C1 segment of cervical spinal cord (tissue), 14 donors: ENCODE data around the gene BRPF3.

Experiments used
- DNase-seq, 14 donors: peaks; one replicate each; lab custom pipeline; 2025; lab: John Stamatoyannopoulos, UW

BRPF3 gene

GRCh38 chr6:36227379-36228228, 31.1 kb downstream of the BRPF3 start:
- no peak for DNase-seq

DNA sequence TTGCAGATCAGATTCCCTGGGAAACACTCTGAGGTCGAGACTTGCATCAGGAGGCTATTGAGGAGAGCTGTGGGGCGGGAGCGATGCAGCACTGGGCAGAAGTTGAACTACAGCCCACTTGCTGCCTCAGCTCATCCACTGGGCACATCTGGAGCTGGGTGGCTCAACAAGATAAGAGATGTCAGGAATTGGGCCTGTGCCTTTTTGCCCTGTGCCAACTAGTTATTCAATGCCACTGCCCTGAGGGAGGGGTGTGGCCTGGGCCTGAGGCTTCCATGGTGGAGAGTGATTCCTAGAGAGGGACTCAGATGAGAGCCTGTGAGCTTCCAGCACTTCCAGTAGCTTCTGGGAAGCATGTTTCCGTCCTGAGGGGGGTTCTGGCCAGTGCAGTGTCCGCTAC, 32.7 kb downstream of the BRPF3 start:
- DNase-seq, result no peak

DNA sequence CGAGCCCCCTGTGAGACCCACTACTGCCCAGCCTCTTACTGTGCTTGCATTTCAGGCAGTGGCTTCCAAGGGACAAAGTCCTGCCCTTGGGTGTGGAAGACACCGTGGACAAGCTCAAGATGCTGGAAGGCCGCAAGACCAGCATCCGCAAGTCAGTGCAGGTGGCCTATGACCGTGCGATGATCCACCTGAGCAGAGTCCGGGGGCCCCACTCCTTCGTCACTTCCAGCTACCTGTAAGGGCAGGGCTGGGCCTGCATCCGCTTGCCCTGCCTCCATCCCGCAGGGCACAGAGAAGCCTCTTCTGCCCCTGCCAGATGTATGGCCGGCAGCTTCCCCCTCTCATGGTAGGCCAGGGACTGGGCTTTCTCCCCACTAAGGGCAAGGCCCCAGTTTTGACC, 33.8 kb downstream of the BRPF3 start:
- no peak for DNase-seq

DNA sequence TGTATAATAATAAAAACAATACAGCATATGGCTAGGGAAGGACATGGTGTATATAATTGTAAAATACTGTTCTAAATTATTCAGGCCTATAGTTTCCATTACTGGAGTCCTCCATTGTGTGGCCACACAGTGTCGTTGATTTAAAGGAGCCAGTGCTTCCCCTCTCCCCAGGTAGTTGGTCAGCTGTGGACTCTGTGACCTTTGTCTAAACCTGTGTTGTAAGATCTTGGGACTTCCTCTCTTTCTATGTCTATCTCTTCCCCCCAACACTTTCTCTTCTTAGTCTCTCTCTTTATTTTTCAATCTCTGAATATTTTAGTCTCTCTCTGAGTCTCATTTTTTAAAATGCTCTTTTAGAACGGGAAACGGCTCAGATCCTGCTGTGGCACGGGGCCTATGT, 35.6 kb downstream of the BRPF3 start:
- no peak for DNase-seq

DNA sequence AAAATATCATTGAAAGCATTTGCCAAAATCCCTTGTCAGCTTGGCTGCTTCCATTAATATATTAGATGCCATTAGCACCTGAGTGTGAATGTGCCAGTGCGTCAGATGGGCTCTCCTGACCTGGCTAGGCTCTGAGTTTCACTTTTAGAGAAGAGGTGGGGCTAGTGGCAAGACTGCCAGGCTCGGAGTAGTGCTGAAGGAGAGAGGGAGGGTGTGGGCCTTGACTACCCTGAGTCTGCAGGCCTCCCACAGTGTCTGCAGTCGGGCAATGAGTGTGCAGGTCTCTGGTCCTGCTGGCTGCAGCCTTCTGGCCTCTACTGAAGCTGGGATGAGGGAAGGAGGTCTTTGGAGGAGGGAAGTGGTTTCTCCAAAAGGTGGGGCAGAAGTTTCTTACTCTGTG, 38.8 kb downstream of the BRPF3 start:
- DNase-seq, result no peak

DNA sequence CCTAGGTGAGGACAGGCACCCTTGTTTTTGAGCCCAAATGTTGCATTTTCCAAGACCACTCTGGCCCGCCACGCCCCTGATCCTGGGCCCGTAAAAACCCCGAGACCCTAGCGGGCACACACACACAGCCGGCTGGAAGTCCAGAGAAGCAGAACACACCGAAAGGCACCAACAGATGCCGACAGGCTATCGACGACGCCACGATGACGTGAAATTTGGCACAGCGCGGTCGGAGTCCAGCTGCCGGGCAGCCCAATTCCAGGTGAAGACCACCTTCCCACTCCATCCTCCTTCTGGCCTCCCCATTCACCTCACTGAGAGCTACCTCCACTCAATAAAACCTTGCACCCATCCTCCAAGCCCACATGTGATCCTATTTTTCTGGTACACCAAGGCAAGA, 39.3 kb downstream of the BRPF3 start:
- no peak for DNase-seq

- no peak for DNase-seq
Measured at GRCh38 chr6:36239774-36240173, 43.2 kb downstream of the BRPF3 start.

- DNase-seq, result no peak
Measured at GRCh38 chr6:36241728-36242127, 45.2 kb downstream of the BRPF3 start.

- no peak for DNase-seq
Measured at GRCh38 chr6:36242161-36242560, 45.6 kb downstream of the BRPF3 start.

DNA sequence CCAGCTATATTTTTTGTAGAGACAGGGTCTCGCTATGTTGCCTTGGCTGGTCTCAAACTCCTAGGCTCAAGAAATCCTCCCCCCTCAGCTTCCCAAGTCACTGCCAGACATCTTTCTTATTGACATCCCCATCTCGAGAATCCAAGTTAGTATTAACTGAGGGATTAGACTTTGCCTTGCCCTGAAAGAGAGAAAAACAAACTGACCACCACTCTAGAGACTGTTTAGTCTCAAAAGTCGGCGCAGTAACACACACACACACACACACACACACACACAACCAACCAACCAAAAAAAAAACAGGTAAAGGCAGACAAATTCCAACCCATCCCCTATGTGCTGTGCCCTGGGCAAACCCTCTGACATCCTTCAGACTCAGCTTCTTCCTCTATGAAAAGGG, 46.1 kb downstream of the BRPF3 start:
- DNase-seq, result no peak

DNA sequence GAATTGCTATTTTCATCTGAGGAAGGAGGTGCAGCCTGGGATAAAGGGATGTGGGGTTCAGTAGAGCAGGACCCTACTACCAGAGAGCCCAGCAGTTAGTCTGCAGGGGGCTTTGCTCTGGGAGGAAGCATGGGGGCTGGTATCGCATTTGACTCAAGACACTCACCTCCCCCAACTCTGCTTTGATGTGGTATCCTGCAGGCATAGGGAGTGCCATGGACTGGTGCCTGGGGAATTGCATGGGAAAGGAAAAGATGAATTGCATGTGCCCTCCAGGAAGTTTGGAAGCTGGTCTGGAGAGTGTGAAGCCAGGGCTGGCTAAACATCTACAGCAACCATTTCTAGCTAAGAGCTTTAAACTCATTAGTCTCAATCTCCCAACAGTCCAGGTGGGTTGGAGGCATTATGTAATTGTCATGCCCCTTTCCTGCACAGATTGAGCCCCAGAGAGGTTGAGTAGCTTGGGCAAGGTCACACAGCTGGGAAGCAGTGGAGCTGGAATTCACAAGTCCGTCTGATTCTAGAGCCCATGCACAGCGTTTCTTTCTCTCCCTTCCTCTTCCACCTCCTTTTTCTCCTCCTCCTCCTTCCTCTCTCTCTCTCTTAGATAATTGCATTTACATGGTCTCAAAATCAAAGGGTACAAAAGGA, 47.1 kb downstream of the BRPF3 start:
- no peak for DNase-seq

GRCh38 chr6:36244641-36245280, 48.2 kb downstream of the BRPF3 start:
- DNase-seq, result no peak

- DNase-seq, result no peak
Measured at GRCh38 chr6:36245572-36246061, 49.1 kb downstream of the BRPF3 start.

- no peak for DNase-seq
Measured at GRCh38 chr6:36246506-36247268, 50.1 kb downstream of the BRPF3 start.

DNA sequence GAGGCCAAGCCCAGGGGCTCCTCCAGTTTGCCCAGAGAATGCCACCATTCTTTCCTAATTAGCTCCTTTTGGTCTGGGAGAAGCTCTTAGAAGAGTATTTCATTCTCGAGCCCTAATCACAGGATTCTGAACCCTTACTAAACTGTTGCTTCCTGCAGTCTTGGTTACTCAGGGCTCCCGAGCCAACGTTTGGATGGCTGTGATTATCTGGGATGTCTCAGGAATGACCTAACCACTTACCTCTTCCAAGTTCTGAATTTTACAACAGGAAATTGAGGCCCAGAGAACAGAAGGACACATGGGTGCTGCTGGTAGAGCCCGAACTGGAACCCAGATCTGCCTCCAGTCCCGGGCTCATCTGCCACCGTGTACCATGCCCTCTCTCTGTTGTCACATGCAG, 51.1 kb downstream of the BRPF3 start:
- DNase-seq, result no peak

DNA sequence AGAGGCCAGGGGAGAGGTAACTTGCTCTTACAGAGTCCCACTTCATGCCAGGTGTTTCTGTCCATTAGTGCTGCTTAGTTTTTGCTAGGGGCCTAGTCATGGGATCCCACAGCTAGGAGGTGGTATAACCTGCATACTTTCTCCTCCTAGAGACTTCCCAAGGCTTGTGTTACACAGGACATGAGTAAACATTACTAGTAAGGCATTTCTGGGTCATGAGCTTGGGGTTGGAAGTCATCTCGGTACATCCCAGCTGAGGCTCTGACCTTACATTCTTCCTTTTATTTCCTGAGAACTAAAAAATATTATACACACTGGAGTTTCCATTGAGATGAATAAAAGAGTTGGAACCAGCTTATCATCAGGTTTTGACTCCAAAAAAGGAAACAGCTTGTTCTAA, 52.4 kb downstream of the BRPF3 start:
- no peak for DNase-seq

DNA sequence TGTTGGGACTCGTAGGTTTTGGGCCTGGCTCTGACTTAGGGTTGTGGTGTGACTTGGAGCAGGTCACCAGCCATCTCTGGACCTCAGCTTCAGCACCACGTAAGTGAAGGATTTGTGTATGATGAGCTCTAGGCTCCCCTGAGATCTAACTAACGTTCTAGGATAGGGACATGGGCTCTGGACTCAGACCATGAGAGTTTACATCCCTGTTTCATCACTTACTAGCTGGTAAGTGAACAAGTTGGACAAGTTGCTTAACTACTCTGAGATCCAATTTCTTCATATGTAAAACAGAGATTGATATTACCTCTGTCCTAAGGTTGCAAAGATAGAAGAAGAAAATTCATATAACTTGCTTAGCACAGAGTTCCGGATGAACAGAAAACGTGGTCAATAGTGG, 53.0 kb downstream of the BRPF3 start:
- DNase-seq, result no peak

- no peak for DNase-seq
Measured at GRCh38 chr6:36252005-36252404, 55.5 kb downstream of the BRPF3 start.

DNA sequence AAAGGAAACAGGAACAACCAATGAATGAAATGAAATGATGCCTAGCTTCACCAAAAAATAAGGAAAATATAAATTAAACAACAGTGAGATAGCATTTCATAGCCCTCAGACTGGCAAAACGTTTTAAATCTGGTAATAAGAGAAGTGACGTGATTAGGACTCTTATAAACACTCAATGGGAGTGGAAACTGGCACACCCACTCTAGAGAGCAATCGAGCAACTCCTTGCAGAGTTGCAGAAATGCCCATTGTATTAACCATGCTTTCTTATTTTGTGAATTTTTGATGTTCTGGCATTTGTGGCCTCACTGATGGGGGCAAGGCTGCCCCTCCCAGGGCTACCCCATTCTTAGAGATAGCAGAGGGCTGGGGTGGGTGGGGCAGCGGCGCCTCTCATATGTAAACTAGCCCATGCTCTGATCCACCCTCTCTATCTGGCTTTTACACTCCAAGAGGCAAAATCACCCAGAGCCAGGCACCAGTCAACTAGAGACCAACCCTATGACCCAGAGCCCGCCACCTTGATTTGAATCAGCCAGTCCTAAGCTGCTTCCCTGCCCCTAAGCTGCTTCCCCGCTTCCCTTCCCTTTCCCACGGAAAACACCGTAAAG, 67.0 kb downstream of the BRPF3 start:
- DNase-seq, result no peak

DNA sequence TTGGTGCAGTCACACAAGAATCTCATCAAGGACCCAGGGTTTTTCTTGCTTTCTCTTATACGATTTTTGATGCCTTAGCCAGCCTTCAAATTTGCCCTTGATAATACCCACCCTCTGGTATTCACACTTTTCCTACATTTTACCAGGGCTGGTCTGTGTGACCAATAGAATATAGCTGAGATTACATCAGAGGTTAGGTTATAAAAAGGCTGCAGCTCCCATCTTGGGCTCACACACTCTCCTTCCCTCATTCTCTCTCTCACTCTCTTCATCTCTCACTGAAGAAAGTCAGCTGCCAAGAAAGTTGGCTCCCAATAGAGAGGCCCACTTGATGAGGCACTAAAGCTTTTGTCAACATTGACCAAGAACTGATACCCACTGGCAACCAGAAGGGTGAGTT, 69.2 kb downstream of the BRPF3 start:
- DNase-seq, result no peak

- no peak for DNase-seq
Measured at GRCh38 chr6:36266913-36267644, 70.5 kb downstream of the BRPF3 start.
